Muscle layer of duodenum (tissue), 2 donors: ENCODE measurements around the gene NAP1L4.

ENCODE experiments used
- H3K27ac ChIP-seq: one replicate; pipeline ENCODE4 v1.7.0; 2013; ENCODE audit warnings: mild to moderate bottlenecking, low read length
- H3K27me3 ChIP-seq: one replicate; pipeline ENCODE4 v1.7.0; 2013; ENCODE audit warnings: low read depth, mild to moderate bottlenecking, control low read depth, low read length
- H3K36me3 ChIP-seq, 2 donors: one replicate each; pipeline ENCODE4 v1.7.0; 2013; ENCODE audit warnings: low read length in 2 of 2, control low read depth in 1 of 2, mild to moderate bottlenecking in 1 of 2; ENCODE audit not compliant: insufficient read depth in 2 of 2, control insufficient read depth in 1 of 2
- H3K4me1 ChIP-seq, 2 donors: one replicate each; pipeline ENCODE4 v1.7.0; 2013; ENCODE audit warnings: low read length in 2 of 2, mild to moderate bottlenecking in 2 of 2, control low read depth in 1 of 2, moderate library complexity in 1 of 2; ENCODE audit not compliant: insufficient read depth in 2 of 2, control insufficient read depth in 1 of 2
- H3K4me3 ChIP-seq, 2 donors: one replicate each; pipeline ENCODE4 v1.7.0; 2013; ENCODE audit warnings: low read length in 2 of 2, low read depth in 1 of 2, mild to moderate bottlenecking in 1 of 2
- H3K9me3 ChIP-seq, 2 donors: one replicate each; pipeline ENCODE4 v1.7.0; 2013; ENCODE audit warnings: low read length in 2 of 2, control low read depth in 1 of 2, mild to moderate bottlenecking in 1 of 2; ENCODE audit not compliant: control insufficient read depth in 1 of 2
- donor health status: healthy.

The NAP1L4 gene, protein sequence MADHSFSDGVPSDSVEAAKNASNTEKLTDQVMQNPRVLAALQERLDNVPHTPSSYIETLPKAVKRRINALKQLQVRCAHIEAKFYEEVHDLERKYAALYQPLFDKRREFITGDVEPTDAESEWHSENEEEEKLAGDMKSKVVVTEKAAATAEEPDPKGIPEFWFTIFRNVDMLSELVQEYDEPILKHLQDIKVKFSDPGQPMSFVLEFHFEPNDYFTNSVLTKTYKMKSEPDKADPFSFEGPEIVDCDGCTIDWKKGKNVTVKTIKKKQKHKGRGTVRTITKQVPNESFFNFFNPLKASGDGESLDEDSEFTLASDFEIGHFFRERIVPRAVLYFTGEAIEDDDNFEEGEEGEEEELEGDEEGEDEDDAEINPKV

DNA sequence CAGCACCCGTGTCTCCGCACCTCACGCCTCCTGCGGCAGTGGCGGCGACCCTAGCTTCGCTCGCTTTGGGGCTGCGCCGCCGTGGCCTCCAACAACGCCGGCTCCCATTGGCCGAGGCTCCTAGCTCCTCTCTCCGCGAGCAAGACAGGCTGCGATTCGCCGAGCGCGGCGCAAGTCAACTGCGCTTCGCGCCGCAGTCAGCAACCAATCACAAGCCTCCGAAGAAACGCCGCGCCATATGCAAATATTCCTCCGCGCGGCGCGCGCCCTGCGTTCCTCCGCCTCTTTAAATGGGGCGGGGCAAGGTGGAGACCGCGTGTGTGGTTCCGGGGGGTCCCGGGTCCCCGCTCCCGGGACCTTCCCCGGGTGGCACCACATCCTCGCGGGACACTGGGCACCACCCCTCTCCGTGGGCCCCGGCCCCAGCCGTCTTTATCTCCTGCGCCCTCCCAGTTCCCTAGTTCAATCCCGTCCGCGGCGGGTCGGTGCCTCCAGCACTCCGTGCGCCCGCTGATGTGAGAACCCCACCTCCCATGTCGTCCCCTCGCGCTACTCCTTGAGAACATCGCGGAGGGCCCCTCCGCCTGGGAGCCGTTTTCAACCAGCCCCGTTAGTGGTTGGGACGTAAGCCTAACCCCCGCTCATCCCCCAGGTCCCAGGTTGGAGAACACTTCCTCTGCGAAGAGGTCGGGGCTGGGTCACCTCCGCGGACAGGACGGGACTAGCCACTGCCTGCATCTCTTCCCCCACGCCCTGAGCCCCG lies at the start of gene NAP1L4:
TSS of gene NAP1L4 (minus strand) at position 96 of the 763 bp plus-strand sequence. CDS start 13,109 bp downstream, outside the sequence.
- H3K27me3 ChIP-seq: no peaks in the 10 kb centered on the region
- peaks cover 21 to 45% of the 10 kb centered on the region in 2 donors for H3K4me1 ChIP-seq

DNA sequence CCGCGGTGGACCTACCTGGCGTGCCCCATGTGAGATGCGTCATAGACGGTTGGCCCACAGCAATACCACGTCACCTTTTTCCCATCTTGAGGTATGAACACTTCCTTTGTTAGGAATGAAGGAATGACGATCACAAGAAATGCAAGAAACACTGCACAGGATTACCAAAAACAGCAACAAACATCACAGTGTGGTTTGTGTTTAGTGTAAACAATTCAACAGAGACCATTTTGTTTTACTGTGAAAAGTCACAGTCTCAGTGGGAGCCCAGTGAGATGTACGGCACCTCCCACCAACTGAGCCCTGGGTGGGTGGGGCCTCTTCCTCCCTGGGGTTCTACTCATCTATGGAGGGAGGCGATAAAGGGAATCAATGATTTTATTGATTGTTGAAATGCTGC lies 48.8 kb upstream of the NAP1L4 start:
- H3K4me3 ChIP-seq: no peak overlapping the region
- peaks cover 44 to 63% of the 10 kb centered on the region in 2 donors for H3K36me3 ChIP-seq
- no peaks in the 10 kb centered on the region for H3K9me3 ChIP-seq
- peaks cover 0 to 17% of the 10 kb centered on the region in 2 donors for H3K4me1 ChIP-seq
- H3K27ac ChIP-seq: no peak overlapping the region
- H3K27me3 ChIP-seq: no peaks in the 10 kb centered on the region

More for the DNA sequence above, at the start of gene NAP1L4:
- H3K4me3 ChIP-seq: peak within 1 kb of the TSS; percentile 68 to 89
- no peaks in the 10 kb centered on the region for H3K9me3 ChIP-seq
- H3K36me3 ChIP-seq: peaks cover 0 to 6% of the 10 kb centered on the region in 2 donors
- peak within 1 kb of the TSS; percentile 92 for H3K27ac ChIP-seq

DNA sequence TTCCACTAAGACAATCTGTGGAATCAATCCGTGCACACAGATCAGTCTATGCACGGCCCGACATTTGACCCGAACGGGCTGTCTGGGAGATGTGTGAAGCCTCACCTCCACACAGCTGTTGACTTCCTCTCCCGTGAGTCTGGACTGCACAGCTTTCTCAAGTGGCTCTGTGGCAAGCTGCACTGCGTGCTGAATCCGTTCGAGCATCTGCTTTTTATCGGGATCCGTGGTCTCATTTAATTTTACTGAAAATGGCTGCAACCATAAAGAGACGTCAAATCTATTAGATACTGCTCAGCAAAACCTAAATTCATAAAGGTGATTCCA lies 45.8 kb upstream of the NAP1L4 start:
- peaks cover 49 to 66% of the 10 kb centered on the region in 2 donors for H3K36me3 ChIP-seq
- H3K9me3 ChIP-seq: no peaks in the 10 kb centered on the region
- H3K27me3 ChIP-seq: no peaks in the 10 kb centered on the region
- H3K27ac ChIP-seq: no peak overlapping the region
- H3K4me1 ChIP-seq: peaks cover 0 to 12% of the 10 kb centered on the region in 2 donors
- H3K4me3 ChIP-seq: no peak overlapping the region

DNA sequence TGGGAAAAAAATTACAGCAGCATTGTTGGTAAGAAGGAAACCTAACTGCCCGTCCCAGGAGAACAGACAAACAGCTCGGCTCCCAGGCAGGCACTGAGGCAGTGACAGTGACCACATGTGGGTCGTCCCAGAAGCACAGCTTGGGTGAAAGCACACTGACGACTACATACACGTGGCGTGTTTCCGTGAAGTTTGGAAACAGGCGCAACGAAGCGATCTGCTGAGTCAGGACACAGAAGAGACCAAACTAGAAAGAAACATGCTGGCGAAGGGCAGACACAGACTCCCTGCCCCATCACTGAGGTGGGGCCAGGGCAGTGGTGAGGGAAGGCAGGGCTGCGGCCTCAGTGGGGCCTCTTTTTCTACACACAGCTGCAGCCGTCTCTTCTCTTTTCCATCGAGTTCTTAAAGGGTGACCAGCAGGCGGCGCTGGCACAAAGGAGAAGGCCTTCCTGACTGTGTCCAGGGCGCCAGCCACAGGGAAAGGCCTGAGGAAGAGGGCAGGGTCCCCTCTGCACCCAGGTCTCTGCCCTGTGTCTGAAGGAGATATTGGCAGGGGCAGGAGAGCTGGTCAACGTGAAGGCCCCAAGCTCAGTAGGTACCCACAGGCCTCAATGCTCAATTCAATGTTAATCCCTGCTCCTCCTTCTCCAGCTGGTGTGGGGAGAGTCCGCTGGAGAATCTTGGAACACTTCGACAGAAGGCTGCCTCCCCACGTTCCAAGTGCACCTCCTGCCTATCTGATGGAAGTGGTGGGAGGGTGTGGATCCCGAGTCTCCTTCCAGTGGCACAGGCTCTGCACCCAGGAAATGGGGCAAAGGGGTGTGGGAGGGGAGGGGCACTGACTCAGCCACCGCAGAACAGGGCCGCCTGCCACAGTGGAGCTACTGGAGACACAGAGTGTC lies 45.2 kb upstream of the NAP1L4 start:
- H3K36me3 ChIP-seq: peaks cover 54 to 67% of the 10 kb centered on the region in 2 donors
- no peak overlapping the region for H3K27ac ChIP-seq
- no peaks in the 10 kb centered on the region for H3K27me3 ChIP-seq
- no peak overlapping the region for H3K4me3 ChIP-seq
- peaks cover 0 to 8% of the 10 kb centered on the region in 2 donors for H3K4me1 ChIP-seq
- H3K9me3 ChIP-seq: no peaks in the 10 kb centered on the region

DNA sequence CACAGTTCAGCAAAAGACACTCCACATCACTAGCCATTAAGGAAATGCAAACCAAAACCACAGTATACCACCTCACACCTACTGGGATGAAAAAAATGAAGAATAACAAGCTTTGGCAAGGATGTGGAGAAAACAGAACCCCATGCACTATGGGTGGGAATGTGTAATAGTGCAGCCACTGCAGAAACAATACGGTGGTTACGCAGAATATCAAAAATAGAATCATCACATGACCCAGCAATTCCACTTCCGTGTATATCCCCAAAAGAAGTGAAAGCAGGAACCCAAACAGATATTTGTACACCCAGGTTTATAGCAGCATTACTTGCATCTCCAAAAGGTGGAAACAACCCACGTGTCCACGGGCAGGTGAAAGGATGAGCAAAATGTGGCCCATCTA lies 44.3 kb upstream of the NAP1L4 start:
- Histone ChIP-seq H3K36me3 (peaks cover 54 to 69% of the 10 kb centered on the region in 2 donors), H3K27me3 (no peaks in the 10 kb centered on the region), H3K4me1 (peaks cover 0 to 8% of the 10 kb centered on the region in 2 donors), H3K27ac (no peak overlapping the region), H3K4me3 (no peak overlapping the region), H3K9me3 (no peaks in the 10 kb centered on the region)

DNA sequence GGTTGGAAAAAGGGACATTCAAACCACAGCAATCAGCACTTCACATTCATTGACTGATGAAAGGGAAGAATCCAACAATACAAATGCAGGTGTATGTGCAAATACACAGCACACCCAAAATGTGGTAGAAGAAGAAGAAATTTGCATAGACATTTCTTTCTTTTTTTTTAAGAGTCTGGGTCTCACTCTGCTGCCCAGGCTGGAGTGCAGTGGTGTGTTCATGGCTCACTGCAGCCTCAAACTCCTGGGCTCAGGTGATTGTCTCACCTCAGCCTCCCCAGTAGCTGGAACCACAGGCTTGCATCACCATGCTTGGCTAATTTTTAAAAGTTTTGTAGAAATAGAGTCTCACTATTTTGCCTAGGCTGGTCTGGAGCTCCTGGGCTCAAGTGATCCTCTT lies 43.2 kb upstream of the NAP1L4 start:
- H3K27me3 ChIP-seq: no peaks in the 10 kb centered on the region
- H3K36me3 ChIP-seq: peaks cover 54 to 58% of the 10 kb centered on the region in 2 donors
- H3K4me3 ChIP-seq: no peak overlapping the region
- H3K27ac ChIP-seq: no peak overlapping the region
- peaks cover 0 to 9% of the 10 kb centered on the region in 2 donors for H3K4me1 ChIP-seq
- H3K9me3 ChIP-seq: no peaks in the 10 kb centered on the region

DNA sequence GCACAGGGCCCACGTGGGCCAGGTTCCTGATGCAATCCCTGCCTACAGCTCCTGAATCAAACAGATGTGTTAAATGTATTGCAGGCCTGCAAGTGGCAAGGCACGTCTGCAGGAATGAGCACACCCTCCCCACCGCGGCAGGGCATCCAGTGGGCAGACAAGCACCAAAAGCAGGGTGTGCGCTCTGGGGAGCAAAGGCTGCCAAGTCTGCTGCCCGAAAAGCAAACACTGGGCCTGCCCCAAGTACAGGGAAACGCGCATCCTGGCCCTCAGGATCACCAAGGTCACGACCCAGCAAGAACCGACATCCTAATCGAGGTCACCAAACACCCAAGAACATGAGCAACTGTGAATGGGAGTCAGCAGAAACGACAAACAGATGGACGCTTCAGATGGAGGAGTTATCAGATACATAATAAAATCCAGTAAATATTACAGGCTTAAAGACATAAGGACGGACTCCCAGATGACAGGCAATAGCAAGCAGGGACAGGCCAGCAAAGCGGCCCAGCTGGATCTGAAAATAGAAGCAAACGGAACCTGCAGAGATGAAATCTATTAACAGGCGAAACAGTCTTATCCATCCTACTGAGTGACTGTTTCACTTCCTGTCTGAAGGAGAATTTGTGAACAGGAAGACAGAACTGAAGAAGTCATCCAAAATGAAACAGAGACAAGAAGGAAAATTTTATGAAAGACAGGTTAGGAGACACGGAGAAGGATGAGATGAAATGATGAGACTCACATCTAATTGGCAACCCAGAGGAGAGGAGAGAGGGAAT lies 38.4 kb upstream of the NAP1L4 start:
- no peak overlapping the region for H3K4me3 ChIP-seq
- peaks cover 0 to 8% of the 10 kb centered on the region in 2 donors for H3K4me1 ChIP-seq
- H3K9me3 ChIP-seq: no peaks in the 10 kb centered on the region
- peaks cover 39 to 56% of the 10 kb centered on the region in 2 donors for H3K36me3 ChIP-seq
- no peak overlapping the region for H3K27ac ChIP-seq
- H3K27me3 ChIP-seq: no peaks in the 10 kb centered on the region

DNA sequence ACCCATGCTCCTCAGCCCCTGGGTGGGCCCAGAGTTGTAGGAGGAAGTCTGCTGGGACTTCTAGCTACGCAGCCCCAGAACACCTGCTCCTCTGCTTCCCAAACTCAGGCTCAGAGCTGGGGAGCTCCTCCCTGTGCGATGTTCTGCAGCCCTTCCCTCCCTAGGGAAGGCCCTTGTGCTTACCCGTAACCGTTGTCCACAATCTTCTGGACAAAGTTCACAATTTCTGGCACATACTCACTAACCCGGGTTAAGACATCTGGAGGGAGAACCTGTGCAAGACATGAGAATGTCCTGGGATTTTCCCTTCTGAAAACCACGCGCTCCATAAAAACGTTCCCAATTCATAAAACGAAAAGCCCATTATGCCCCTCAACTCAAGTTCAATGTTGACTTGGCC lies 36.7 kb upstream of the NAP1L4 start:
- Histone ChIP-seq H3K4me1 (peaks cover 0 to 7% of the 10 kb centered on the region in 2 donors), H3K27me3 (no peaks in the 10 kb centered on the region), H3K4me3 (no peak overlapping the region), H3K9me3 (no peaks in the 10 kb centered on the region), H3K36me3 (peaks cover 34 to 56% of the 10 kb centered on the region in 2 donors), H3K27ac (no peak overlapping the region)

DNA sequence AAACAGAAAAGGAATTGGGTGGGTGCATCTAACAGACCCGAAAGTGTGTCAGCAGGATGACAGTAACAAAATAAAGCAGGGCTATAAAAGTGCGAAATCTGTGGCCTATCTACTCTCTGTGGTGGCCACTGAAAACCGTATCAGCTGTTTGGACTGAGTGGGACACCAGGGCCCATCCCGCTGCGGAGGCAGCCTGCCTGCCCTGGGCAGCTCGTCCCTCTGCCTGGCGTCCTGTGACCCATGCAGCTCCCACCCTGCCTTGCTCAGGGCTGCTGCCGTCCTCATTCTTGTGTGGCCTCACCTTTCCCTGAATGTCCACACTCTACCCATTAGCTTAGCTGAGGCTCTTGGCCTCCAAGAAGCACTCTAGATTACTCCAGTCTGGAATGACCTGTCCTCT lies 34.7 kb upstream of the NAP1L4 start:
- Histone ChIP-seq H3K27me3 (no peaks in the 10 kb centered on the region), H3K36me3 (peaks cover 29 to 61% of the 10 kb centered on the region in 2 donors), H3K4me1 (peaks cover 4 to 7% of the 10 kb centered on the region in 2 donors), H3K27ac (no peak overlapping the region), H3K4me3 (no peak overlapping the region), H3K9me3 (no peaks in the 10 kb centered on the region)

DNA sequence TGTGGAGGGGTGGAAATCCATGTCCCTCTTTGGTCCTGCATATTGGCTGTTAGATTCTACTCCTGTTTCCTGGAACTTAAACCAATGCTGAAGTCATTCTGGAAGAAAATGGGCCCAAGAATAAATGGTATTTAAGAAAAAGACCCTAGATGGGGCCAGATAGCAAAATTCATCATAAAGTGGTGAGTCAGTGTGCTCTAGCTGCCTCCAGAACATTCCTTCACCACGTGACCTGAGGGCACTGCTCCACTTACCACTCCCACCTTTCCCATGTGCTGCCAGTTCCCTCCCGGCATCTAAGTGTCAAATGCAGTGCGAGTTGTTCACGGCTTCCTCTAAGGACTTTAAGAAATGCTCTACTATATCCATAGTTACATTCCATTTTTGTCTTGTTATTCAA lies 30.9 kb upstream of the NAP1L4 start:
- Histone ChIP-seq H3K27ac (no peak overlapping the region), H3K9me3 (no peaks in the 10 kb centered on the region), H3K4me1 (peaks cover 0 to 4% of the 10 kb centered on the region in 2 donors), H3K27me3 (no peaks in the 10 kb centered on the region), H3K36me3 (peaks cover 38 to 58% of the 10 kb centered on the region in 2 donors), H3K4me3 (no peak overlapping the region)
